SK-N-SH treated with all-trans-retinoic acid at 6 μM for 48 hours (cell line): ENCODE data around the gene NEDD1.

Experiments used
- ATAC-seq: fragments of 200-7000 bp; cut with Tn5 transposase; 3 replicates; pipeline ENCODE4 v1.9.1; 2020; ENCODE audit warnings: mild to moderate bottlenecking, moderate library complexity
- ARNTL ChIP-seq: fragments of 450-650 bp; formaldehyde crosslinking; IDR thresholded peaks from 2 replicates; pipeline ENCODE4 v1.5.0; 2020; ENCODE audit warnings: low read depth, mild to moderate bottlenecking, moderate library complexity, borderline replicate concordance
- CSDC2 ChIP-seq: fragments of 250-450 bp; sonication (Bioruptor Pico); IDR thresholded peaks from 2 replicates; pipeline ENCODE4 v1.5.0; 2020; ENCODE audit warnings: mild to moderate bottlenecking, moderate library complexity
- ESRRG ChIP-seq: fragments of 250-450 bp; sonication (Bioruptor Pico); IDR thresholded peaks from 2 replicates; pipeline ENCODE4 v1.6.1; 2021; ENCODE audit warnings: mild to moderate bottlenecking
- GLIS3 ChIP-seq: fragments of 250-450 bp; sonication (Bioruptor Pico); IDR thresholded peaks from 2 replicates; pipeline ENCODE4 v1.5.0; 2020; ENCODE audit warnings: mild to moderate bottlenecking, moderate library complexity
- ISL1 ChIP-seq: fragments of 250-450 bp; sonication (Bioruptor Pico); IDR thresholded peaks from 2 replicates; pipeline ENCODE4 v2.1.2; 2022; ENCODE audit warnings: mild to moderate bottlenecking, moderate library complexity
- OSR1 ChIP-seq: fragments of 250-450 bp; sonication (Bioruptor Pico); IDR thresholded peaks from 2 replicates; pipeline ENCODE4 v1.8.0; 2022; ENCODE audit warnings: moderate library complexity, mild to moderate bottlenecking, inconsistent platforms
- POU6F1 ChIP-seq: fragments of 250-450 bp; sonication (Bioruptor Pico); IDR thresholded peaks from 2 replicates; pipeline ENCODE4 v1.8.0; 2021; ENCODE audit warnings: low read depth, mild to moderate bottlenecking, moderate library complexity, borderline replicate concordance
- PPARA ChIP-seq: fragments of 250-450 bp; sonication (Bioruptor Pico); IDR thresholded peaks from 2 replicates; pipeline ENCODE4 v1.5.0; 2020; ENCODE audit warnings: mild to moderate bottlenecking, borderline replicate concordance
- RARB ChIP-seq: fragments of 250-450 bp; sonication (Bioruptor Pico); IDR thresholded peaks from 2 replicates; pipeline ENCODE4 v1.8.0; 2021; ENCODE audit warnings: mild to moderate bottlenecking, moderate library complexity
- TCF4 ChIP-seq: fragments of 250-450 bp; sonication (Bioruptor Pico); IDR thresholded peaks from 2 replicates; pipeline ENCODE4 v1.8.0; 2021; ENCODE audit warnings: mild to moderate bottlenecking, moderate library complexity, borderline replicate concordance
- TOX ChIP-seq: fragments of 250-450 bp; sonication (Bioruptor Pico); IDR thresholded peaks from 2 replicates; pipeline ENCODE4 v1.8.0; 2021; ENCODE audit warnings: mild to moderate bottlenecking, moderate library complexity, borderline replicate concordance
- ZC3H10 ChIP-seq: fragments of 250-450 bp; sonication (Bioruptor Pico); IDR thresholded peaks from 2 replicates; pipeline ENCODE4 v1.5.1; 2021; ENCODE audit warnings: mild to moderate bottlenecking, moderate library complexity
- ZFP3 ChIP-seq: fragments of 250-450 bp; sonication (Bioruptor Pico); IDR thresholded peaks from 2 replicates; pipeline ENCODE4 v1.5.0; 2020; ENCODE audit warnings: mild to moderate bottlenecking, moderate library complexity
- ZFP30 ChIP-seq: fragments of 450-650 bp; formaldehyde crosslinking; IDR thresholded peaks from 2 replicates; pipeline ENCODE4 v1.5.0; 2022; ENCODE audit warnings: mild to moderate bottlenecking, moderate library complexity
- ZNF70 ChIP-seq: fragments of 450-650 bp; formaldehyde crosslinking; IDR thresholded peaks from 2 replicates; pipeline ENCODE4 v1.5.0; 2020; ENCODE audit warnings: mild to moderate bottlenecking, moderate library complexity
- ZNF8 ChIP-seq: fragments of 450-650 bp; formaldehyde crosslinking; IDR thresholded peaks from 2 replicates; pipeline ENCODE4 v1.5.0; 2020; ENCODE audit warnings: mild to moderate bottlenecking, moderate library complexity
- TF ChIP-seq, protein P1 (sequence below): fragments of 250-450 bp; sonication (Bioruptor Pico); IDR thresholded peaks from 2 replicates; pipeline ENCODE4 v1.5.1; 2020; ENCODE audit warnings: low read depth, mild to moderate bottlenecking, moderate library complexity
- TF ChIP-seq, protein P2 (sequence below): fragments of 250-450 bp; sonication (Bioruptor Pico); IDR thresholded peaks from 2 replicates; pipeline ENCODE4 v1.5.1; 2021; ENCODE audit warnings: mild to moderate bottlenecking, moderate library complexity
- TF ChIP-seq, protein P3 (sequence below): fragments of 250-450 bp; sonication (Bioruptor Pico); IDR thresholded peaks from 2 replicates; pipeline ENCODE4 v1.5.0; 2020; ENCODE audit warnings: mild to moderate bottlenecking, moderate library complexity
- TF ChIP-seq, protein P4 (sequence below): fragments of 250-450 bp; sonication (Bioruptor Pico); IDR thresholded peaks from 2 replicates; pipeline ENCODE4 v1.8.0; 2020; ENCODE audit warnings: mild to moderate bottlenecking, moderate library complexity, borderline replicate concordance

The NEDD1 gene, protein sequence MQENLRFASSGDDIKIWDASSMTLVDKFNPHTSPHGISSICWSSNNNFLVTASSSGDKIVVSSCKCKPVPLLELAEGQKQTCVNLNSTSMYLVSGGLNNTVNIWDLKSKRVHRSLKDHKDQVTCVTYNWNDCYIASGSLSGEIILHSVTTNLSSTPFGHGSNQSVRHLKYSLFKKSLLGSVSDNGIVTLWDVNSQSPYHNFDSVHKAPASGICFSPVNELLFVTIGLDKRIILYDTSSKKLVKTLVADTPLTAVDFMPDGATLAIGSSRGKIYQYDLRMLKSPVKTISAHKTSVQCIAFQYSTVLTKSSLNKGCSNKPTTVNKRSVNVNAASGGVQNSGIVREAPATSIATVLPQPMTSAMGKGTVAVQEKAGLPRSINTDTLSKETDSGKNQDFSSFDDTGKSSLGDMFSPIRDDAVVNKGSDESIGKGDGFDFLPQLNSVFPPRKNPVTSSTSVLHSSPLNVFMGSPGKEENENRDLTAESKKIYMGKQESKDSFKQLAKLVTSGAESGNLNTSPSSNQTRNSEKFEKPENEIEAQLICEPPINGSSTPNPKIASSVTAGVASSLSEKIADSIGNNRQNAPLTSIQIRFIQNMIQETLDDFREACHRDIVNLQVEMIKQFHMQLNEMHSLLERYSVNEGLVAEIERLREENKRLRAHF

GRCh38 chr12:96906849-96907670 lies at the start of gene NEDD1:
TSS of gene NEDD1 (plus strand) at chr12:96907257. CDS start at chr12:96909760, 2,503 bp downstream.
- TF ChIP-seq CSDC2 (CRISPR knock-in tag): no peak
- TF ChIP-seq RARB (CRISPR knock-in tag): no peak
- no peak for TF ChIP-seq ESRRG (CRISPR knock-in tag)
- no peak for TF ChIP-seq ARNTL (CRISPR knock-in tag)
- peak; percentile 94 for ATAC-seq

DNA sequence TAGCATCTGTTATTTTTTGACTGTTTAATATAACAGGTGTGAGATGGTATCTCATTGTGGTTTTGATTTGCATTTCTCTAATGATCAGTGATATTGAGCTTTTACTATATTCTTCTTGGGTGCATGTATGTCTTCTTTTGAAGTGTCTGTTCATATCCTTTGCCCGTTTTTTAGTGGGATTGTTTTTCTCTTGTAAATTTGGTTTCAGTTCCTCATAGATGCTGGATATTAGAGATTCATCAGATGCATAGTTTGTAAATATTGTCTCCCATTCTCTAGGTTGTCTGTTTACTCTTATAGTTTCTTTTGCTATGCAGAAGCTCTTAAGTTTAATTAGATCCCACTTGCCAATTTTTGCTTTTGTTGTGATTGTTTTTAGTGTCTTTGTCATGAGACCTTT lies 48.9 kb upstream of the NEDD1 start:
- ATAC-seq: no peak
- TF ChIP-seq PPARA (CRISPR knock-in tag): no peak

- no peak for ATAC-seq
- no peak for TF ChIP-seq ZNF70 (CRISPR knock-in tag)
- TF ChIP-seq TCF4 (CRISPR knock-in tag): no peak
- TF ChIP-seq, protein P1, sequence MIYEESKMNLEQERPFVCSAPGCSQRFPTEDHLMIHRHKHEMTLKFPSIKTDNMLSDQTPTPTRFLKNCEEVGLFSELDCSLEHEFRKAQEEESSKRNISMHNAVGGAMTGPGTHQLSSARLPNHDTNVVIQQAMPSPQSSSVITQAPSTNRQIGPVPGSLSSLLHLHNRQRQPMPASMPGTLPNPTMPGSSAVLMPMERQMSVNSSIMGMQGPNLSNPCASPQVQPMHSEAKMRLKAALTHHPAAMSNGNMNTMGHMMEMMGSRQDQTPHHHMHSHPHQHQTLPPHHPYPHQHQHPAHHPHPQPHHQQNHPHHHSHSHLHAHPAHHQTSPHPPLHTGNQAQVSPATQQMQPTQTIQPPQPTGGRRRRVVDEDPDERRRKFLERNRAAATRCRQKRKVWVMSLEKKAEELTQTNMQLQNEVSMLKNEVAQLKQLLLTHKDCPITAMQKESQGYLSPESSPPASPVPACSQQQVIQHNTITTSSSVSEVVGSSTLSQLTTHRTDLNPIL: no peak
- TF ChIP-seq GLIS3: no peak
- no peak for TF ChIP-seq ZFP30 (CRISPR knock-in tag)
- TF ChIP-seq ZNF8 (CRISPR knock-in tag): no peak
- no peak for TF ChIP-seq ZFP3 (CRISPR knock-in tag)
- TF ChIP-seq, protein P2, sequence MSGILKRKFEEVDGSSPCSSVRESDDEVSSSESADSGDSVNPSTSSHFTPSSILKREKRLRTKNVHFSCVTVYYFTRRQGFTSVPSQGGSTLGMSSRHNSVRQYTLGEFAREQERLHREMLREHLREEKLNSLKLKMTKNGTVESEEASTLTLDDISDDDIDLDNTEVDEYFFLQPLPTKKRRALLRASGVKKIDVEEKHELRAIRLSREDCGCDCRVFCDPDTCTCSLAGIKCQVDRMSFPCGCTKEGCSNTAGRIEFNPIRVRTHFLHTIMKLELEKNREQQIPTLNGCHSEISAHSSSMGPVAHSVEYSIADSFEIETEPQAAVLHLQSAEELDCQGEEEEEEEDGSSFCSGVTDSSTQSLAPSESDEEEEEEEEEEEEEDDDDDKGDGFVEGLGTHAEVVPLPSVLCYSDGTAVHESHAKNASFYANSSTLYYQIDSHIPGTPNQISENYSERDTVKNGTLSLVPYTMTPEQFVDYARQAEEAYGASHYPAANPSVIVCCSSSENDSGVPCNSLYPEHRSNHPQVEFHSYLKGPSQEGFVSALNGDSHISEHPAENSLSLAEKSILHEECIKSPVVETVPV (CRISPR knock-in tag): no peak
- no peak for TF ChIP-seq ISL1 (CRISPR knock-in tag)
- no peak for TF ChIP-seq RARB (CRISPR knock-in tag)
- no peak for TF ChIP-seq ZC3H10 (CRISPR knock-in tag)
- TF ChIP-seq TOX (CRISPR knock-in tag): no peak
- no peak for TF ChIP-seq PPARA (CRISPR knock-in tag)
- TF ChIP-seq, protein P3, sequence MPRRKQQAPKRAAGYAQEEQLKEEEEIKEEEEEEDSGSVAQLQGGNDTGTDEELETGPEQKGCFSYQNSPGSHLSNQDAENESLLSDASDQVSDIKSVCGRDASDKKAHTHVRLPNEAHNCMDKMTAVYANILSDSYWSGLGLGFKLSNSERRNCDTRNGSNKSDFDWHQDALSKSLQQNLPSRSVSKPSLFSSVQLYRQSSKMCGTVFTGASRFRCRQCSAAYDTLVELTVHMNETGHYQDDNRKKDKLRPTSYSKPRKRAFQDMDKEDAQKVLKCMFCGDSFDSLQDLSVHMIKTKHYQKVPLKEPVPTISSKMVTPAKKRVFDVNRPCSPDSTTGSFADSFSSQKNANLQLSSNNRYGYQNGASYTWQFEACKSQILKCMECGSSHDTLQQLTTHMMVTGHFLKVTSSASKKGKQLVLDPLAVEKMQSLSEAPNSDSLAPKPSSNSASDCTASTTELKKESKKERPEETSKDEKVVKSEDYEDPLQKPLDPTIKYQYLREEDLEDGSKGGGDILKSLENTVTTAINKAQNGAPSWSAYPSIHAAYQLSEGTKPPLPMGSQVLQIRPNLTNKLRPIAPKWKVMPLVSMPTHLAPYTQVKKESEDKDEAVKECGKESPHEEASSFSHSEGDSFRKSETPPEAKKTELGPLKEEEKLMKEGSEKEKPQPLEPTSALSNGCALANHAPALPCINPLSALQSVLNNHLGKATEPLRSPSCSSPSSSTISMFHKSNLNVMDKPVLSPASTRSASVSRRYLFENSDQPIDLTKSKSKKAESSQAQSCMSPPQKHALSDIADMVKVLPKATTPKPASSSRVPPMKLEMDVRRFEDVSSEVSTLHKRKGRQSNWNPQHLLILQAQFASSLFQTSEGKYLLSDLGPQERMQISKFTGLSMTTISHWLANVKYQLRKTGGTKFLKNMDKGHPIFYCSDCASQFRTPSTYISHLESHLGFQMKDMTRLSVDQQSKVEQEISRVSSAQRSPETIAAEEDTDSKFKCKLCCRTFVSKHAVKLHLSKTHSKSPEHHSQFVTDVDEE (CRISPR knock-in tag): no peak
- no peak for TF ChIP-seq OSR1 (CRISPR knock-in tag)
- TF ChIP-seq CSDC2 (CRISPR knock-in tag): no peak
- no peak for TF ChIP-seq POU6F1 (CRISPR knock-in tag)
- TF ChIP-seq, protein P4, sequence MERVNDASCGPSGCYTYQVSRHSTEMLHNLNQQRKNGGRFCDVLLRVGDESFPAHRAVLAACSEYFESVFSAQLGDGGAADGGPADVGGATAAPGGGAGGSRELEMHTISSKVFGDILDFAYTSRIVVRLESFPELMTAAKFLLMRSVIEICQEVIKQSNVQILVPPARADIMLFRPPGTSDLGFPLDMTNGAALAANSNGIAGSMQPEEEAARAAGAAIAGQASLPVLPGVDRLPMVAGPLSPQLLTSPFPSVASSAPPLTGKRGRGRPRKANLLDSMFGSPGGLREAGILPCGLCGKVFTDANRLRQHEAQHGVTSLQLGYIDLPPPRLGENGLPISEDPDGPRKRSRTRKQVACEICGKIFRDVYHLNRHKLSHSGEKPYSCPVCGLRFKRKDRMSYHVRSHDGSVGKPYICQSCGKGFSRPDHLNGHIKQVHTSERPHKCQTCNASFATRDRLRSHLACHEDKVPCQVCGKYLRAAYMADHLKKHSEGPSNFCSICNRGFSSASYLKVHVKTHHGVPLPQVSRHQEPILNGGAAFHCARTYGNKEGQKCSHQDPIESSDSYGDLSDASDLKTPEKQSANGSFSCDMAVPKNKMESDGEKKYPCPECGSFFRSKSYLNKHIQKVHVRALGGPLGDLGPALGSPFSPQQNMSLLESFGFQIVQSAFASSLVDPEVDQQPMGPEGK: no peak
Measured at GRCh38 chr12:96861656-96862055, 45.4 kb upstream of the NEDD1 start.
